Measurements from ENCODE around the gene NKTR. TPM values are rescaled to one million over a fixed set of nuclear protein-coding genes. Genes with fewer than 3 reads are reported as not detected.

Gene NKTR
- total and polyA plus RNA-seq, 9 of the 15 experiments (the other 6 are each of a cell fraction or from before 2014, with no cell fraction given): 19.7 to 123 (median 92.6) TPM

DNA sequence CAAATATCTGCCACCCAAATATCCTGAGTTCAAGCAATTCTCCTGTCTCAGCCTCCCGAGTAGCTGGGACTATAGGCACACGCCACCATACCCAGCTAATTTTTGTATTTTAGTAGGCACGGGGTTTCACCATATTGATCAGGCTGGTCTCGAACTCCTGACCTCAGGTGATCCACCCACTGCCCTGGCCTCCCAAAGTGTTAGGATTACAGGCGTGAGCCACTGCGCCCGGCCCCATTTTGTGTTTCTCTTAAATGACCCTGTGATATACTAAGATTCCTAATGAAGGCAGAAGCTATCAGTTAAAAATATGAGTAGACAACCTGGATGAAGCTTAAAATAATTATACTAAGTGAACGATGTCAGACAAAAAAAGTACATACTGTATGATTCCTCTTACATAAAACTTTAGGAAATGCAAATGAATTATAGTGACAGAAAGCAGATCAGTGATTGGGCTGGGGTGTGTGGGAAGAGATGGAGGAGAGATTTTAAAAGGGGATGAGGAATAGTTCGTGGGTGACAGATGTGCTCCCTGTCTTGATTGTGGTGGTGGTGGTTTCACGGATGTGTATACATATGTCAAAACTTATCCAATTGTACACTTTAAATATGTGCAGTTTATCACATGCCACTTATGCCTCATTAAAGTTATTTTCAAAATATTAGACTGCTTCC, 81.0 kb downstream of the NKTR start (continued):
- TF ChIP-seq ASH1L (IDR thresholded peaks at IDR 0.05; ENCODE audit: borderline replicate concordance, low read depth, partially characterized antibody) (no peak), KDM5B (IDR thresholded peaks at IDR 0.05; ENCODE audit: insufficient replicate concordance, low read depth, low read length) (no peak), TOE1 (IDR thresholded peaks at IDR 0.05; ENCODE audit: borderline replicate concordance) (no peak), TOE1 (CRISPR knock-in tag; IDR thresholded peaks at IDR 0.05; ENCODE audit: borderline replicate concordance, low read depth) (no peak), RBM25 (IDR thresholded peaks at IDR 0.05; ENCODE audit: low read depth, low read length, severe bottlenecking) (no peak), TCF7 (IDR thresholded peaks at IDR 0.05; ENCODE audit: borderline replicate concordance) (no peak)
- TF ChIP-seq, protein P1, sequence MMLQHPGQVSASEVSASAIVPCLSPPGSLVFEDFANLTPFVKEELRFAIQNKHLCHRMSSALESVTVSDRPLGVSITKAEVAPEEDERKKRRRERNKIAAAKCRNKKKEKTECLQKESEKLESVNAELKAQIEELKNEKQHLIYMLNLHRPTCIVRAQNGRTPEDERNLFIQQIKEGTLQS (IDR thresholded peaks at IDR 0.05): no peak
- TF ChIP-seq, protein P1 (CRISPR knock-in tag; conservative IDR thresholded peaks at IDR 0.05): no peak

DNA sequence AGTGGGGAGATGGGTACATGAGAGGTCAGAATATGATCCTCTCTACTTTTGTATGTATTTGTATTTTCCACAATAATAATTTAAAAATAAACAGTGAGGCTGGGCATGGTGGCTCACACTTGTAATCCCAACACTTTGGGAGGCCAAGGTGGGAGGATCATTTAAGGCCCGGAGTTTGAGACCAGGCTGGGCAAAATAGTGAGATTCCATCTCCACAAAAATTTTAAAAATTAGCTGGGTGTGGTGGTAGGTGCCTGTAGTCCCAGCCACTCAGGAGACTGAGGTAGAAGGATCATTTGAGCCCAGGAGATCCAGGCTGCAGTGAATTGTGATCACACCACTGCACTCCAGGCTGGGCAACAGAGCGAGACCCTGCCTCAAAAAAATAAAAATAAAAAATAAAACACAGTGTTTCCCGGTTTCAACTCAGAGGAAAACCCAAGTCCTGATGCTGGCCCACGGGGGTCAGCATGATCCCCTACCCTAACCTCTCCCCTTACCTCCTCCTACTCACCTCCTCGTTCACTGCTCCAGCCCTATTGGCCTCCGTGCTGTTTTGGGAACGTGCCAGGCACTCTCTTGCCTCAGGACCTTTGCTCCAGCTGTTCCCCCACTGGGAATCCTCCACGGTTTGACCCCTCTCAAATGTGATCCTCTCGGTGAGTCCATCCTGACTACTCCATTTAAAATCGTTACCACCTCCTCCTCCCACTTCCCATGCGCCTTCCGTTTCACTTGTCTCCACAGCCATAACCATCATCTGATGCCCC, 82.0 kb downstream of the NKTR start:
- TF ChIP-seq NFIC (IDR thresholded peaks at IDR 0.05): peak; percentile 48
- TF ChIP-seq ARNT (IDR thresholded peaks at IDR 0.05): no peak
- peak; percentile 58 for TF ChIP-seq ZNF121 (CRISPR knock-in tag; conservative IDR thresholded peaks at IDR 0.05)
- BruUV-seq (replicated peaks): no TSS peak

More for the DNA sequence above, 82.0 kb downstream of the NKTR start:
- no peak overlapping the region for H3K27ac ChIP-seq (ENCODE audit: extremely low read depth, low read depth, low read length)
- H3K79me2 ChIP-seq (ENCODE audit: control insufficient read depth, insufficient read depth, low read length): no peaks in the 10 kb centered on the region
- H3K9me3 ChIP-seq (replicated peaks; ENCODE audit: control insufficient read depth, insufficient read depth, low read depth, low read length): no peaks in the 10 kb centered on the region
- WGBS (ENCODE audit: insufficient coverage, low coverage, missing lambda C conversion rate): 11% methylated on average over 12 of the region's 12 CpGs
- no peaks in the 10 kb centered on the region for H4K20me1 ChIP-seq (replicated peaks; ENCODE audit: control insufficient read depth, insufficient read depth, low read length)
- no peak overlapping the region for H3K9ac ChIP-seq (ENCODE audit: insufficient read depth in 1 of 2, low read depth in 2 of 2, low read length in 2 of 2)
- peaks cover 3 to 16% of the 10 kb centered on the region in 2 experiments; a peak in 3 of 5 replicates for H3K4me1 ChIP-seq (replicated peaks in 1 of 2; ENCODE audit: control insufficient read depth in 2 of 2, insufficient read depth in 2 of 2, low read length in 2 of 2)
- ATAC-seq (no peak), DNase-seq (ENCODE audit: extremely low read depth in 1 of 4, low spot score in 3 of 4) (no peak), FAIRE-seq (no peak)
- no peaks in the 10 kb centered on the region for H3K36me3 ChIP-seq (ENCODE audit: control insufficient read depth, insufficient read depth, low read length)
- H3K4me2 ChIP-seq (ENCODE audit: insufficient read depth, low read length): no peak overlapping the region
- in situ Hi-C loops (cut with MboI): no loop called here
- intact Hi-C loops (cut with micrococcal nuclease): no loop called here
- POLR2A ChIA-PET: no interaction called here
- H3K27me3 ChIP-seq (ENCODE audit: control insufficient read depth in 2 of 2, insufficient read depth in 2 of 2, low read length in 2 of 2): peaks cover 21 to 46% of the 10 kb centered on the region in 2 experiments; a peak in 4 of 5 replicates
- H3K9me1 ChIP-seq (ENCODE audit: control insufficient read depth, insufficient read depth, low read length): peaks cover 5% of the 10 kb centered on the region
- no peak overlapping the region for H3K4me3 ChIP-seq
- no peak overlapping the region for H2AFZ ChIP-seq (ENCODE audit: low read depth, low read length)
- CTCF ChIA-PET (ENCODE audit: low intra/inter-chr PET ratio): no interaction called here

All from K562 (cell line).